H9 (cell line): ENCODE results near the gene DNAAF5. TPM values are rescaled to one million over a fixed set of nuclear protein-coding genes. Genes with fewer than 3 reads are reported as not detected.

Experiments
- DNase-seq: peaks from one replicate; pipeline ENCODE4 v3.0.0-alpha.2; 2017
- H2AFZ ChIP-seq: one replicate; pipeline ENCODE4 v1.6.1; 2013; ENCODE audit warnings: mild to moderate bottlenecking, low read length, control low read depth, moderate library complexity
- H2AK5ac ChIP-seq: 2 replicates; pipeline ENCODE4 v1.6.1; 2013; ENCODE audit warnings: low read length, control low read depth, mixed read lengths; ENCODE audit not compliant: insufficient read length
- H2BK120ac ChIP-seq: one replicate; pipeline ENCODE4 v1.6.1; 2013; ENCODE audit warnings: low read depth, mild to moderate bottlenecking, low read length, control low read depth, inconsistent platforms; ENCODE audit not compliant: poor library complexity, severe bottlenecking
- H2BK12ac ChIP-seq: 2 replicates; pipeline ENCODE4 v1.6.1; 2013; ENCODE audit warnings: low read length, control low read depth, mixed read lengths, low read depth; ENCODE audit not compliant: insufficient read length
- H2BK15ac ChIP-seq: 2 replicates; pipeline ENCODE4 v1.6.1; 2013; ENCODE audit warnings: low read depth, low read length, control low read depth
- H2BK20ac ChIP-seq: one replicate; pipeline ENCODE4 v1.6.1; 2013; ENCODE audit warnings: low read depth, mild to moderate bottlenecking, low read length, control low read depth, inconsistent platforms; ENCODE audit not compliant: poor library complexity, severe bottlenecking
- H2BK5ac ChIP-seq: 2 replicates; pipeline ENCODE4 v1.6.1; 2013; ENCODE audit warnings: low read length, control low read depth, mixed read lengths; ENCODE audit not compliant: insufficient read length
- H3K14ac ChIP-seq: 2 replicates; pipeline ENCODE4 v1.6.1; 2013; ENCODE audit warnings: low read length, control low read depth; ENCODE audit not compliant: insufficient read depth
- H3K18ac ChIP-seq: 2 replicates; pipeline ENCODE4 v1.6.1; 2013; ENCODE audit warnings: low read depth, mild to moderate bottlenecking, mixed read lengths, low read length, control low read depth; ENCODE audit not compliant: insufficient read length
- H3K23ac ChIP-seq: 2 replicates; pipeline ENCODE4 v1.6.1; 2013; ENCODE audit warnings: low read length, control low read depth, mixed read lengths, low read depth; ENCODE audit not compliant: insufficient read length
- H3K23me2 ChIP-seq: 2 replicates; pipeline ENCODE4 v1.6.1; 2013; ENCODE audit warnings: low read depth, mild to moderate bottlenecking, mixed read lengths, low read length, control low read depth; ENCODE audit not compliant: insufficient read length, poor library complexity, severe bottlenecking
- H3K27ac ChIP-seq: 2 replicates; pipeline ENCODE4 v1.5.1; 2013; ENCODE audit warnings: low read length, control low read depth, mixed read lengths, low read depth; ENCODE audit not compliant: insufficient read length
- H3K27me3 ChIP-seq: 2 replicates; pipeline ENCODE4 v1.6.1; 2013; ENCODE audit warnings: low read length, control low read depth, inconsistent platforms; ENCODE audit not compliant: insufficient read depth
- H3K4ac ChIP-seq: 2 replicates; pipeline ENCODE4 v1.6.1; 2013; ENCODE audit warnings: low read depth, mild to moderate bottlenecking, control low read depth, inconsistent platforms, low read length, moderate library complexity
- H3K4me1 ChIP-seq: 2 replicates; pipeline ENCODE4 v1.6.1; 2013; ENCODE audit warnings: low read length, control low read depth, inconsistent platforms; ENCODE audit not compliant: insufficient read depth
- H3K4me2 ChIP-seq: 2 replicates; pipeline ENCODE4 v1.6.1; 2013; ENCODE audit warnings: low read length, control low read depth, mixed read lengths; ENCODE audit not compliant: insufficient read length, insufficient read depth
- H3K56ac ChIP-seq: 2 replicates; pipeline ENCODE4 v1.6.1; 2013; ENCODE audit warnings: low read depth, mild to moderate bottlenecking, mixed read lengths, low read length, control low read depth; ENCODE audit not compliant: insufficient read length
- H3K79me1 ChIP-seq: 2 replicates; pipeline ENCODE4 v1.6.1; 2013; ENCODE audit warnings: low read depth, mild to moderate bottlenecking, moderate library complexity, low read length, control low read depth, inconsistent platforms; ENCODE audit not compliant: insufficient read depth, poor library complexity, severe bottlenecking
- H3K79me2 ChIP-seq: 2 replicates; pipeline ENCODE4 v1.6.1; 2013; ENCODE audit warnings: low read length, control low read depth, inconsistent platforms; ENCODE audit not compliant: insufficient read depth
- H3K9ac ChIP-seq: 2 replicates; pipeline ENCODE4 v1.6.1; 2013; ENCODE audit warnings: low read length, control low read depth, mixed read lengths; ENCODE audit not compliant: insufficient read length; ENCODE audit errors: extremely low read depth
- H3K9me3 ChIP-seq: one replicate; pipeline ENCODE4 v1.6.1; 2013; ENCODE audit warnings: low read depth, low read length, inconsistent platforms; ENCODE audit not compliant: control insufficient read depth
- H3T11ph ChIP-seq: one replicate; pipeline ENCODE4 v1.6.1; 2013; ENCODE audit warnings: mild to moderate bottlenecking, low read length, control low read depth, inconsistent platforms
- H4K20me1 ChIP-seq: one replicate; pipeline ENCODE4 v1.6.1; 2013; ENCODE audit not compliant: control insufficient read depth, insufficient read length, insufficient read depth
- H4K5ac ChIP-seq: 2 replicates; pipeline ENCODE4 v1.6.1; 2013; ENCODE audit warnings: low read depth, mild to moderate bottlenecking, mixed read lengths, low read length, control low read depth; ENCODE audit not compliant: insufficient read length
- H4K8ac ChIP-seq: replicated peaks from 2 replicates; pipeline ENCODE4 v1.6.1; 2013; ENCODE audit warnings: low read length, control low read depth, mixed read lengths, low read depth; ENCODE audit not compliant: insufficient read length
- H4K91ac ChIP-seq: 2 replicates; pipeline ENCODE4 v1.6.1; 2013; ENCODE audit warnings: low read depth, mild to moderate bottlenecking, moderate library complexity, mixed read lengths, low read length, control low read depth; ENCODE audit not compliant: insufficient read length
- H3K27ac Mint-ChIP-seq, 3 experiments: 2 replicates in 2 of 3; 3 replicates in 1 of 3; pipeline ENCODE4 v1.8.0; 2020 to 2021; ENCODE audit warnings: mixed read lengths in 3 of 3, mild to moderate bottlenecking in 1 of 3, moderate library complexity in 1 of 3
- H3K27me3 Mint-ChIP-seq: 2 replicates; pipeline ENCODE4 v1.8.0; 2021; ENCODE audit warnings: low read depth, mild to moderate bottlenecking, moderate library complexity, mixed read lengths
- H3K36me3 Mint-ChIP-seq, 3 experiments: 2 replicates in 2 of 3; 3 replicates in 1 of 3; pipeline ENCODE4 v1.8.0; 2020 to 2021; ENCODE audit warnings: low read depth in 3 of 3, mixed read lengths in 3 of 3; ENCODE audit not compliant: insufficient read depth in 1 of 3
- H3K4me1 Mint-ChIP-seq, 2 experiments: 2 replicates each; pipeline ENCODE4 v1.8.0; 2020; ENCODE audit warnings: mixed read lengths in 2 of 2
- H3K4me3 Mint-ChIP-seq, 2 experiments: 2 replicates in 1 of 2; 3 replicates in 1 of 2; pipeline ENCODE4 v1.8.0; 2020 to 2021; ENCODE audit warnings: mild to moderate bottlenecking in 2 of 2, mixed read lengths in 2 of 2, moderate library complexity in 1 of 2
- H3K9me3 Mint-ChIP-seq, 2 experiments: 2 replicates in 1 of 2; 3 replicates in 1 of 2; pipeline ENCODE4 v1.8.0; 2020; ENCODE audit warnings: mild to moderate bottlenecking in 2 of 2, mixed read lengths in 2 of 2, moderate library complexity in 1 of 2
- CTCF ChIP-seq: fragments of 200-600 bp; sonication (generic); conservative IDR thresholded peaks from 3 replicates; pipeline ENCODE4 v1.8.0; 2021; ENCODE audit warnings: antibody characterized with exemption, mild to moderate bottlenecking
- WGBS: extraction: QIAGEN DNeasy Blood & Tissue Kit; methylation state at CpG from one replicate; pipeline ENCODE4 v1.1.7; 2013; ENCODE audit warnings: missing lambda C conversion rate, low lambda C conversion rate, mixed read lengths; ENCODE audit not compliant: insufficient read length; ENCODE audit errors: extremely low coverage; 5-methylcytosine and 5-hydroxymethylcytosine counted together
- total RNA-seq: library from RNA; stranded (reverse); gene quantifications from 2 replicates; pipeline ENCODE4 v1.2.1, GENCODE V29; 2021

The DNAAF5 gene
- total RNA-seq, 1 experiment from 2014 or later: 43.5 TPM

- H2BK5ac ChIP-seq: no peak overlapping the region
- H3K56ac ChIP-seq: no peak overlapping the region
- H3K79me2 ChIP-seq: no peaks in the 10 kb centered on the region
- no peak overlapping the region; the same call in 1 of the 2 replicates for H3K14ac ChIP-seq
- no peak overlapping the region for H4K8ac ChIP-seq
- TF ChIP-seq CTCF: no peak
- no peak for DNase-seq
- no peaks in the 10 kb centered on the region for H3K4me1 Mint-ChIP-seq
- H3K9me3 ChIP-seq: no peaks in the 10 kb centered on the region
- H3K4me2 ChIP-seq: no peak overlapping the region
- H3K23me2 ChIP-seq: no peaks in the 10 kb centered on the region
- H4K20me1 ChIP-seq: peaks cover 2% of the 10 kb centered on the region
- no peak overlapping the region for H3K27ac ChIP-seq
- H4K5ac ChIP-seq: no peak overlapping the region
- no peaks in the 10 kb centered on the region for H3K27me3 Mint-ChIP-seq
- H4K91ac ChIP-seq: no peak overlapping the region
- H3K27me3 ChIP-seq: no peaks in the 10 kb centered on the region
- H3K23ac ChIP-seq: no peak overlapping the region
- no peak overlapping the region for H3K9ac ChIP-seq
- WGBS: no CpG with 5 or more reads among the region's 49 CpGs
- H3K4me3 Mint-ChIP-seq: no peak overlapping the region
- H3K4me1 ChIP-seq: no peaks in the 10 kb centered on the region
- H3T11ph ChIP-seq: no peak overlapping the region
- no peaks in the 10 kb centered on the region for H3K79me1 ChIP-seq
- H2AFZ ChIP-seq: no peak overlapping the region
- H2AK5ac ChIP-seq: no peak overlapping the region
- H2BK15ac ChIP-seq: no peak overlapping the region
- no peak overlapping the region for H2BK120ac ChIP-seq
- no peak overlapping the region for H2BK20ac ChIP-seq
- H2BK12ac ChIP-seq: no peak overlapping the region
- H3K27ac Mint-ChIP-seq: 0 out of 7 replicates have a peak overlapping the region, but pooled peaks of 1 of the 3 experiments have one; percentile 44
- no peak overlapping the region for H3K18ac ChIP-seq
- no peaks in the 10 kb centered on the region for H3K9me3 Mint-ChIP-seq
- no peak overlapping the region for H3K4ac ChIP-seq
- H3K36me3 Mint-ChIP-seq: peaks cover 31 to 79% (median 75%) of the 10 kb centered on the region in 3 experiments
Observed at GRCh38 chr7:754531-755412, 28.3 kb downstream of the DNAAF5 start.
